GM12874 (cell line): ENCODE data around the gene ZFAND2B.

ENCODE experiments used
- TF ChIP-seq, protein P1 (sequence below): IDR thresholded peaks from 2 replicates; pipeline ENCODE4 v1.5.1; 2011; ENCODE audit warnings: low read depth, mild to moderate bottlenecking, control low read depth, low read length, moderate library complexity; ENCODE audit not compliant: insufficient read depth

Gene ZFAND2B

DNA sequence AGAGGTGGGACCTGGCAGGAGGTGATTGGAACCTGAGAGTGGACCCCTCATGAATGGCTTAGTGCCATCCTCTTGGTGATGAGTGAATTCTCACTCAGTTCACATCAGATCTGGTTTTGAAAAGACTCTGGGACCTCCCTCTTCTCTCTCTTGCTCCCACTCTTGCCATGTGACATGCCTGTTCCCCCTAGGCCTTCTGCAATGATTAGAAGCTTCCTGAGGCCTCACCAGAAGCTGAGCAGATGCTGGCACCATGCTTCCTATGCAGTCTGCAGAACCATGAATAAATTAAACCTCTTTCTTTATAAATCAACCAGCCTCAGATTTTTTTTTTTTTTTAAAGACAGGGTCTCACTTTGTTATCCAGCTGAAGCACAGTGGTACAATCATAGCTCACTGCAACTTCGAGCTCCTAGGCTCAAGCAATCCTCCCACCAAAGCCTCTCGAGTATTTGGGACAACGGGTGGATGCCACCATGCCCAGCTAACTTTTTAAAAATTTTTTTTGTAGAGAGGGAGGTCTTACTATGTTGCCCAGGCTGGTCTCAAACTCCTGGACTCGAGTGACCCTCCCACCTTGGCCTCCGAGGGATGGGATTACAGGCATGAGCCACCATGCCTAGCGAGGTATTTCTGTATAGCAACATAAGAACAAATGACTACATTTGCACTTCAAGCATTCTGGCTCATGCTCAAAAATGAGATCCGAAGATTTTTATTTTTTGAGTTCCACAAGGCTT, 2.0 kb upstream of the ZFAND2B start:
- TF ChIP-seq, protein P1, sequence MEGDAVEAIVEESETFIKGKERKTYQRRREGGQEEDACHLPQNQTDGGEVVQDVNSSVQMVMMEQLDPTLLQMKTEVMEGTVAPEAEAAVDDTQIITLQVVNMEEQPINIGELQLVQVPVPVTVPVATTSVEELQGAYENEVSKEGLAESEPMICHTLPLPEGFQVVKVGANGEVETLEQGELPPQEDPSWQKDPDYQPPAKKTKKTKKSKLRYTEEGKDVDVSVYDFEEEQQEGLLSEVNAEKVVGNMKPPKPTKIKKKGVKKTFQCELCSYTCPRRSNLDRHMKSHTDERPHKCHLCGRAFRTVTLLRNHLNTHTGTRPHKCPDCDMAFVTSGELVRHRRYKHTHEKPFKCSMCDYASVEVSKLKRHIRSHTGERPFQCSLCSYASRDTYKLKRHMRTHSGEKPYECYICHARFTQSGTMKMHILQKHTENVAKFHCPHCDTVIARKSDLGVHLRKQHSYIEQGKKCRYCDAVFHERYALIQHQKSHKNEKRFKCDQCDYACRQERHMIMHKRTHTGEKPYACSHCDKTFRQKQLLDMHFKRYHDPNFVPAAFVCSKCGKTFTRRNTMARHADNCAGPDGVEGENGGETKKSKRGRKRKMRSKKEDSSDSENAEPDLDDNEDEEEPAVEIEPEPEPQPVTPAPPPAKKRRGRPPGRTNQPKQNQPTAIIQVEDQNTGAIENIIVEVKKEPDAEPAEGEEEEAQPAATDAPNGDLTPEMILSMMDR: no peak

DNA sequence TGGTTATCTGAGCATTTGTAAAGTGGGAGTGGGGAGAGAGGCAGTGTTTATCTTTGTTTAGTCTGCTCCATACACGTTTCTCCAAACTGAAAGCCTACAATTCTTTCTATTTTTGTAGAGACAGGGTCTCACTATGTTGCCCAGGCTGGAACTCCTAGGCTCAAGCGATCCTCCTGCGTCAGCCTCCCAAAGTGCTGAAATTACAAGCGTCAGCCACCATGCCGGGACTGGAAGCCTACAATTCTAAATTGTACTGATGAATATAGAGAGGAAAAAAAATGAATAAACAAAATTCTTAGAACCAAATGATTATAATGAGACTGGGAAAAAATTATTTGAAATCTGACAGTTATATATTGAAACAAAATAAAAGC, 1.4 kb upstream of the ZFAND2B start:
- TF ChIP-seq, protein P1: no peak

DNA sequence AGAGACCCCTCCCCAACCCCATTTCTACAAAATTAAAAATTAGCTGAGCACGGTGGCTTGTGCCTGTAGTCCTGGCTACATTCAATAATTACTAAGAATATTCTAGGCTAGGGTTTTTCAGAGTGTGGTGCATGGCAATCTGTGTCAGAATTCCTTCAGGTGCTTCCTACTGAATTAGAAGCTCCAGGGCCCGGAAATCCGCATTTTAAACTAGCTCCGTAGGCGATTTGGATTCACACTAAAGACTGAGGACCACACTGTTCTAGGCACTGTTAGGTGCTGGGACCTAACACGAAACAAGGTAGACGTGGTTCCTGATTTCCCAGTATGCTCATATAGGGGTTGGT, 628 bp upstream of the ZFAND2B start:
- TF ChIP-seq, protein P1: no peak

DNA sequence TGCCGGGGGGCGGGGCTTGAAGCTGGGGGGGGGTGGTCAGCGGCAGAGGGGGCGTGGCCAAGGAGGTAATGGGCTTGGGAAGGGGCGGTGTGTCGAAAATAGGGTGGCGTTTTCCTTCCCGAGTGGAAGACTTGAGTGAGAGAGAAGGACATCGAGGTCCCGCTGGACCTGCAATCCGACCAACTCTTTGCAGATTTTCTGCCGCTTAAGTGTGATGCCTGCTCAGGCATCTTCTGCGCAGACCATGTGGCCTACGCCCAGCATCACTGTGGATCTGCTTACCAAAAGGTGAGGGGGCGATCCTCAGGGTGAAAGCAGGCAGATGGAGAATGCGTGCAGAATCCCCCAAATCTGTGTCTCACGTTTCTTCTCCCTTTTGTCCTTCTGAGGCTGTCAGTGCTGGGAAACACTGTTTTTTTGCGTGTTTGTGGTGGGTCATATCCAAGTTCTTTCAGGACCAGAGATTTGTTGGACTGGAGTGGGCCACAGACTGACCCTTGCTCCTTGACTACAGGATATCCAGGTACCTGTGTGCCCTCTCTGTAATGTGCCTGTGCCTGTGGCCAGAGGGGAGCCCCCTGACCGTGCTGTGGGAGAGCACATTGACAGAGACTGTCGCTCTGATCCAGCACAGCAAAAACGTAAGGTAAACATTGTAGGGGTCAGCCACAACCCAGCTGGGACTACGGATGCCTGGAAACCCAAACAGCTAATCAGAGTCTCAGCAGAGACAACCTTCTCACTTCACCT, 727 bp downstream of the ZFAND2B start:
- TF ChIP-seq, protein P1: no peak

DNA sequence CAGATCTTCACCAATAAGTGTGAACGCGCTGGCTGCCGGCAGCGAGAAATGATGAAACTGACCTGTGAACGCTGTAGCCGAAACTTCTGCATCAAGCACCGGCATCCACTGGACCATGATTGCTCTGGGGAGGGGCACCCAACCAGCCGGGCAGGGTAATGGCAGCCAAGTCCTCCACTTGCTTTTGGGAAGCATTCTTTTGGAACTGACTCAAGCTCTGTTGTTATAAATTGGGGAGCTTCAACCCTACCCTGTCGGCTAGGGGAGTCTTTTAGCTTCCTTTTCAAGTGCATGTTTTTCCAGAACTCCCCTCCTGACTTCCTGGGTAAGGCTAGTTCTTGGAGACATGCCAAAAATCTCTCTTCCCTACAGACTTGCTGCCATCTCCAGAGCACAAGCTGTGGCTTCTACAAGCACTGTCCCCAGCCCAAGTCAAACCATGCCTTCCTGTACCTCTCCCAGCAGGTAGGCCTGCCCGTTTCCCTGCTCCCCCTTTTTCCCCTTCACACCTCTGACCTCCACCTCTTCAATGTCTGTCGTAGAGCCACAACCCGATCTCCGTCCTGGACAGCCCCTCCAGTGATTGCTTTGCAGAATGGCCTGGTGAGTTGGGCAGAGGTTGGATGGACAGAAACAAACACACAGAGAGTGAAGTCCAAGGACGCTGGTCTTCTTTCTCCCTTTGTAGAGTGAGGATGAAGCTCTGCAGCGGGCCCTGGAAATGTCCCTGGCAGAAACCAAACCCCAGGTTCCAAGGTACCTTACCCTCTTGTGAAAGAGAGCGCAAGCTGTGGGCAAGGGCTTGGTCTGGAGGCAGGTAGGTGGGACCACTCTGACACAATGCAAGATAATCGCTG, 1.5 kb downstream of the ZFAND2B start:
- TF ChIP-seq, protein P1: no peak

DNA sequence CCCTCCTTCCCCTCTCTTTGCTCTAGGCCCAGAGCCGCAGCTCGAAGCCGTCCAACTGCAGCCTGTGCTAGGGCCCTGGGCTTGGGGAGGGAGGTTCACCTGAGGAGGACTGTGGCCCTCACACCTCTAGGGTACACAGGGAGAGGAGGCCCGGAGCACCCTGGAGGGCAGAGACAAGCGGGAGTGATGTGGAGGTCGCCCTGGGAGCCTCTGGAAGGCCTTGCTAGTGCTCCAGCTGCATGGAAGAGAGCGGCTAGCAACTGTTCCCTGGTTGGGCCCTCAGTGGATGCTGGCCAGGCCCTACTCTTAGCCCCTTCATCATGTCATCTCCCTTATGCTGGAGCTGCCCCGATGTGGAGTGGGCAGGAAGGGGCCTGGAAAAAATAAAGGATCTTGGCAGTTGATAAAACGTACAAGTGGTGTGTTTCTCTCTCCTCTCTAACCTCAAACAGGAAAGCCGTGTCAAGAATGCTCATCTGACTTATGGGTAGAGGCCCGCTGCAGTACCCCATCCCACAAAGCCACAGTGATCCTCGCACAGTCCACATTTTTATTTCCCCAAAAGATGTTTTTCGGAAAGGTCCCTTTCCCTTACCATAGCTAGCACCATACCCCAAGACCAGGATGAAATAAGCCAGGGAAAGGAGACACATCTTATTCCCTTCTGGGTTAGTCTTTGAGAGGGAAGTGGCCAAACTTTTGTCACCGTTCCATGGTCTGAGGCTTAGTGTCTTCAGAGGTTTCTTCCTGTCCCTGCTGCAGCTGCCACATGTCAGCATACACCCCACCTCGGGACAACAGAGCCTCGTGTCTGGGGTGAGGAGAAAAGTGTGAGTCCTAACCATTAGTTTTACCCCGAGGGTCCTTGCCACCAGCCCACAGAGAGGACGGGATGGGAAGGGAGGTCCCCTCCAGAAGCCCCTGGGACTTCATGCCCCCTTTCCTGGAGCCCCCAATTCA, 2.9 kb downstream of the ZFAND2B start:
- TF ChIP-seq, protein P1: no peak
